HEK293 (cell line): Measurements from ENCODE around the gene LSG1.

Experiments used
- ZNF274 ChIP-seq, 2 experiments: fragments of 200-500 bp in 1 of 2; fragments of 450-650 bp in 1 of 2; sonication (Bioruptor generic) in 1 of 2; formaldehyde crosslinking in 1 of 2; IDR thresholded peaks; 2 replicates each; pipeline versions ENCODE4 v1.5.1 to v1.6.1; 2014 to 2016; ENCODE audit warnings: borderline replicate concordance in 1 of 2, inconsistent platforms in 1 of 2, low read length in 1 of 2, missing biosample characterization in 1 of 2, missing genetic modification characterization in 1 of 2
- TF ChIP-seq, protein P1 (sequence below): fragments of 450-650 bp; formaldehyde crosslinking; IDR thresholded peaks from 2 replicates; pipeline ENCODE4 v1.5.1; 2016; ENCODE audit warnings: missing biosample characterization, missing genetic modification characterization

DNA sequence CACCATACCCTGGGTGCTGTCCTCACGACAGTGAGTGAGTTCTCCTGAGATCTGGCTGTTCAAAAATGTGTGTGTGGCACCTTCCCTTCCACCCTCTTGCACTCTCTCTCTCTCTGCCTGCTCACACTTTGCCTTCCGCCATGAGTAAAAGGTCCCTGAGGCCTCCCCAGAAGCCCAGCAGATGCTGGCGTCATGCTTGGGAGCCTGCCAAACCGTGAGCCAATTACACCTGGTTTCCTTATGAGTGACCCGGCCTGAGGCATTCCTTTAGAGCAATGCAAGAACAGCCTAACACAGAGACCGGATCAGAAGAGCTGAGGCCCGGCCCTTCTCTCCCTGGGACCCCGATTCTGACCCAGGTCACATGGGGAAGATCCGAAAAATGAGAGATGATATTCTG is 54.2 kb downstream of the LSG1 start:
- TF ChIP-seq, protein P1, sequence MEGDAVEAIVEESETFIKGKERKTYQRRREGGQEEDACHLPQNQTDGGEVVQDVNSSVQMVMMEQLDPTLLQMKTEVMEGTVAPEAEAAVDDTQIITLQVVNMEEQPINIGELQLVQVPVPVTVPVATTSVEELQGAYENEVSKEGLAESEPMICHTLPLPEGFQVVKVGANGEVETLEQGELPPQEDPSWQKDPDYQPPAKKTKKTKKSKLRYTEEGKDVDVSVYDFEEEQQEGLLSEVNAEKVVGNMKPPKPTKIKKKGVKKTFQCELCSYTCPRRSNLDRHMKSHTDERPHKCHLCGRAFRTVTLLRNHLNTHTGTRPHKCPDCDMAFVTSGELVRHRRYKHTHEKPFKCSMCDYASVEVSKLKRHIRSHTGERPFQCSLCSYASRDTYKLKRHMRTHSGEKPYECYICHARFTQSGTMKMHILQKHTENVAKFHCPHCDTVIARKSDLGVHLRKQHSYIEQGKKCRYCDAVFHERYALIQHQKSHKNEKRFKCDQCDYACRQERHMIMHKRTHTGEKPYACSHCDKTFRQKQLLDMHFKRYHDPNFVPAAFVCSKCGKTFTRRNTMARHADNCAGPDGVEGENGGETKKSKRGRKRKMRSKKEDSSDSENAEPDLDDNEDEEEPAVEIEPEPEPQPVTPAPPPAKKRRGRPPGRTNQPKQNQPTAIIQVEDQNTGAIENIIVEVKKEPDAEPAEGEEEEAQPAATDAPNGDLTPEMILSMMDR (tag by site-specific recombination) = no peak
- TF ChIP-seq ZNF274 (IDR thresholded peaks at IDR 0.05; ENCODE audit: low read length) (no peak), ZNF274 (tag by site-specific recombination; IDR thresholded peaks at IDR 0.05; ENCODE audit: borderline replicate concordance) (no peak)
